ENCODE data around the gene EHMT1.
"Not testable (repeated sequence)": the region's sequence is repeated elsewhere in the genome, so short reads cannot be mapped to it uniquely, and the experiment has no call there.

Gene EHMT1

DNA sequence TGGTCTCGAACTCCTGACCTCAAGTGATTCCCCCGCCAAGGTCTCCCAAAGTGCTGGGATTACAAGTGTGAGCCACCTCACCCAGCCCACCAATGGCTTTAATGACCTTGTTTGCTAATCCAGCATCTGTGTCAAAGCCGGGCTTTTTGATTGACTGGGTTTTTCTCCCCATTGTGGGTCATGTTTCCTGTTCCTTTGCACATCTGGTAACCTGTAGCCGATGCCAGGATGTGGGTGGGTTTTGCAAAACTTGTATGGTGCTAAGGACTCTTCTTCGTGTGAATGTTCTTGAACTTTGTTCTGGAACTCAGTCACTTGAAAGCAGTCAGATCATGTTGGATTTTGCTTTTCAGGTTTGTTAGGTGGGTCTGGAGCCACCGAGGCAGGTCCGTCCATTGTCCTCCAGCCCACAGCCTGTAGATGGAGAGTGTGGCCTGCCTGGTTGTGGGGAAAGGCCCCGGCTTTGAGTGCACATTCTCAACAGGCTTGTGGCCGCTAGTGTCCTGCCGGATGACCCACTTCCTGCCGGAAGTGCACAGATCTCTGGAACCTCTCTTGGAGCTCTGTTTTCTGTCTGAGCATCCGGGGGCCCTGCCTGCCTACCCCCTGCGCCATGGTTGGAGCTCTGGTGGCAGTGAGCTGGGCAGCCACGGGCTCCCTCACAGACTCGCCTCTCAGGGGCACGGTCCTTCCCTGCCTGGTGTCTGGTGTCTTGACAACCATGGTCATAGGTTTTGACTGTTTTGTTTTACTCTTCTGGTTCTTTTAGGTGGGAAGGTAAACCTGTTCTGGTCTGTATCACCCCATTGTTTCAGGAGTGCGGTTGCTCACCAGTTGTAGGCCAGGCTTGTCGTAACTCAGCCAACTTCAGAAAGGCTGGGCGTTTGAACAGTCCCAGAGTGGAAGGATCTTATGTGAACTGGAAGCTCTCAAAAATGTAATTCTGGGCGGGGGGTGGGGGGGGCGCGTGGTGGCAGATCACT, 189.2 kb downstream of the EHMT1 start:
- Histone ChIP-seq H3K36me3 (ENCODE audit: insufficient read depth, low read length) (peaks cover 43% of the 10 kb centered on the region), H3K4me3 (ENCODE audit: low read depth, low read length) (no peak overlapping the region), H3K79me2 (ENCODE audit: control insufficient read depth, insufficient read depth, low read length, unreplicated experiment) (no peaks in the 10 kb centered on the region), H3K27me3 (ENCODE audit: insufficient read depth, low read length) (no peaks in the 10 kb centered on the region), H3K27ac (ENCODE audit: low read depth, low read length) (no peak overlapping the region), H3K4me1 (ENCODE audit: control insufficient read depth, insufficient read depth, low read length, unreplicated experiment) (no peaks in the 10 kb centered on the region), H2AFZ (ENCODE audit: low read length, unreplicated experiment) (no peak overlapping the region)

DNA sequence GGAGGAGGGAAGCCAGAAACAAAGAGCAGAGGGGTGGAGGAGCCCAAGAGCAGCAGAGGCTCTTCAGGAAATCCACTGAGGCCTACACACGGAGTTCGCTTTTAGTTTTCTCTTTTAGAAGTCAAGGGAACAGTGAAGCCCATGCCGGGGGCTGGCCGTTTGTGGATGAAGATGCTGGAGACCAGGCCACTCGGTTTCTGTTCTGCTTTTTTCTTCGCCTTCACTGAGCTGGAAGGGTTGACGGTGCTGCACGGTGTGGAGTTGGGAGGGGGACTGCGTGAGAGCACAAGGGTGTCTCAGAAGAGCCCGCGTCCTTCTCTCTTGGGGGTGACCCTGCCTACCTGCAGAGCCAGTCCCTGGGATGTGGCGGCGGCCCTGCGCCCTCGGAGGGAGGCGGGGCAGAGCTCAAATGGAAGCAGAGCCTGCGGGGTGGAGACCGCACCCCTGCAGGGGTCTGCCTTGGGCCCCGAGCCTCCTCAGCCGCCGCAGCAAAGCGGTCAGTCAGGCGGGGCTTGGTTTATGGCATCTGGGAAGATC, 190.3 kb downstream of the EHMT1 start:
- peaks cover 38% of the 10 kb centered on the region for H3K36me3 ChIP-seq (ENCODE audit: insufficient read depth, low read length)
- H3K27ac ChIP-seq (ENCODE audit: low read depth, low read length): no peak overlapping the region
- H2AFZ ChIP-seq (ENCODE audit: low read length, unreplicated experiment): no peak overlapping the region
- H3K4me1 ChIP-seq (ENCODE audit: control insufficient read depth, insufficient read depth, low read length, unreplicated experiment): no peaks in the 10 kb centered on the region
- no peaks in the 10 kb centered on the region for H3K79me2 ChIP-seq (ENCODE audit: control insufficient read depth, insufficient read depth, low read length, unreplicated experiment)
- H3K27me3 ChIP-seq (ENCODE audit: insufficient read depth, low read length): no peaks in the 10 kb centered on the region
- H3K4me3 ChIP-seq (ENCODE audit: low read depth, low read length): no peak overlapping the region

DNA sequence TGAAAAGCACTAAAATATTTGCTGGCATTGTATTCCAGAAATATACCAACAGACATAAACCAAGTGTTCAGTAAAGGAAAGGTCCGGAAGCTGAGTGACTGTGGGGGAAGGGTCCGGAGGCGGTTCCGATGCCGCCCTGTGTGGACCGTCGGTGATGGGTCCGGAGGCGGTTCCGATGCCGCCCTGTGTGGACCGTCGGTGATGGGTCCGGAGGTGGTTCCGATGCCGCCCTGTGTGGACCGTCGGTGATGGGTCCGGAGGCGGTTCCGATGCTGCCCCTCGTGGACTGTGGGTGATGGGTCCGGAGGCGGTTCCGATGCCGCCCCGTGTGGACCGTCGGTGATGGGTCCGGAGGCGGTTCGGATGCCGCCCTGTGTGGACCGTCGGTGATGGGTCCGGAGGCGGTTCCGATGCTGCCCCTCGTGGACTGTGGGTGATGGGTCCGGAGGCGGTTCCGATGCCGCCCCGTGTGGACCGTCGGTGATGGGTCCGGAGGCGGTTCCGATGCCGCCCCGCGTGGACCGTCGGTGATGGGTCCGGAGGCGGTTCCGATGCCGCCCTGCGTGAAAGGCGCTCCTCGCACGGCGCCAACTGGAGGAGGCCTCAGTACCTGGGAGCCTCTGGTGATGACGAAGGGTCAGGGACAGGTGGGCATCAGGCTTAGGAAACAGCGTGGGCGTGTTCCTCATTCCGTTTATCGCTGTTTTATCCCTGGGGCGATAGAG, 191.1 kb downstream of the EHMT1 start:
- H3K27me3 ChIP-seq (ENCODE audit: insufficient read depth, low read length); H3K4me3 ChIP-seq (ENCODE audit: low read depth, low read length); H3K4me1 ChIP-seq (ENCODE audit: control insufficient read depth, insufficient read depth, low read length, unreplicated experiment); H3K27ac ChIP-seq (ENCODE audit: low read depth, low read length); H3K79me2 ChIP-seq (ENCODE audit: control insufficient read depth, insufficient read depth, low read length, unreplicated experiment); H2AFZ ChIP-seq (ENCODE audit: low read length, unreplicated experiment): not testable (repeated sequence)
- peaks cover 36% of the 10 kb centered on the region for H3K36me3 ChIP-seq (ENCODE audit: insufficient read depth, low read length)

DNA sequence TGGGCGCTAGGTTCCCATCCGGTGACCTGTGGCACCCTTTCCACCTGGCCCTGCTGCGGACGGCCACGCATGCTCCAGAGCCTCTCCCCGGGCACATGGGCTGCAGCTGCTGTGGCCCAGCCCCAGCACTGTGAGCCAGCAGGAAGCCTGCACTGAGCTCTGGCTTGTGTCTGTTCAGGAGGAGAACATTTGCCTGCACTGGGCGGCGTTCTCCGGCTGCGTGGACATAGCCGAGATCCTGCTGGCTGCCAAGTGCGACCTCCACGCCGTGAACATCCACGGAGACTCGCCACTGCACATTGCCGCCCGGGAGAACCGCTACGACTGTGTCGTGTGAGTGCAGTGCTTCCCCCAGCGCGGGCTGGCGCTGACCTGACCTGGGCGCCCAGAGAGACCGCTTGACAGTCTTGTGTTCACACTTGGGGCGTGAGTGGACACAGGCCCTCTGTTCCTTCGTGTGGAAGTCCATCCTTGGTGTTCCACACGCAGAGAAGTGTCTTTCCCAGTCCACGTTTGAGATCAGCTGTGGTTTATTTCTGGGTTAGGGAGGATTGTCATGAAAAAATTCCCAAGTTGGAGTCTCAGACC, 192.6 kb downstream of the EHMT1 start:
- Histone ChIP-seq H2AFZ (ENCODE audit: low read length, unreplicated experiment) (no peak overlapping the region), H3K27ac (ENCODE audit: low read depth, low read length) (no peak overlapping the region), H3K27me3 (ENCODE audit: insufficient read depth, low read length) (no peaks in the 10 kb centered on the region), H3K36me3 (ENCODE audit: insufficient read depth, low read length) (peaks cover 39% of the 10 kb centered on the region), H3K4me3 (ENCODE audit: low read depth, low read length) (no peak overlapping the region), H3K79me2 (ENCODE audit: control insufficient read depth, insufficient read depth, low read length, unreplicated experiment) (no peaks in the 10 kb centered on the region), H3K4me1 (ENCODE audit: control insufficient read depth, insufficient read depth, low read length, unreplicated experiment) (no peaks in the 10 kb centered on the region)

DNA sequence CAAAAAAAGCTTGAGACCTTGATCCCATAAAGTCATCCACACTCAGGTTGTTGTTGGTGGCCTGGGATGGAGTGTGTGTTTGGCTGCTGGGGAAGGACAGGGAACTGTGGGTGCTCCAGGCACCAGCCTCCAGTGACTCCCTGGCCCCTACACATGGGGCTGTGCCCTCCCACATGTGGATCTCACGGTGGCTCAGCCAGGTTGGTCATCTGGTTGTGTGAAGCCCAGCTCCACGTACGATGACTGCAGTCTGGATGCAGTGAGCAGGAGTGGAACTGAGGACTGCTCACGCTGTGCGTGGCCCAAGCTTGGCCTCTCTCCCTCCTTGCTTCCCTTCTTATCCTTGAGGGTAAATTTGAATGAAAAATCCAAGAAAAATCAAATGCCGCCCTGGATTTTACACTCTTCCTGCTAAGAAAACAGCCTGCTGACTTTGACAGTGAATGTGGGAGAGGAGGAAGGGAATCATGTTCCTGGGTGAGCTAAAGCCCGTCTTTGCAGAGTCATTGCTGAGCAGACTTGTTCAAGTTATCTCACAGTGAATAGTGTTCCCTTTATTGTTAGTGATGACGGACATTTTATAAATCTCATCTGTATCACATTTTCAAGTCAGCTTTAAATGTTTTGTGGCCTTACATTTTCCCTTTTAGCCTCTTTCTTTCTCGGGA, 193.7 kb downstream of the EHMT1 start:
- Histone ChIP-seq H3K27me3 (ENCODE audit: insufficient read depth, low read length) (no peaks in the 10 kb centered on the region), H3K4me1 (ENCODE audit: control insufficient read depth, insufficient read depth, low read length, unreplicated experiment) (no peaks in the 10 kb centered on the region)

DNA sequence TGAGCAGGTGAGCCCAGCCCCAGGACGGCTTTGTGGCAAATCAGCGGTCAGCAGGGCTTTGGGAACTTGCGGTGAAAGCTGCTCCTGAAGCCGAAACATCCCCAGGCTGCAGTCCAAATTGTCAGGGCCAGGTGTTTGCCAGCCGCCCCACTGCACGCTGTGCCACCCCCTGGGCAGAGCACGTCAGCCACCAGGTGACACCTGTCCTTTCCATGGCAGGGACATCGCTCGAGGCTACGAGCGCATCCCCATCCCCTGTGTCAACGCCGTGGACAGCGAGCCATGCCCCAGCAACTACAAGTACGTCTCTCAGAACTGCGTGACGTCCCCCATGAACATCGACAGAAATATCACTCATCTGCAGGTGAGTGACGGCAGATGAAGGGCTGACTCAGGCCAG, 194.4 kb downstream of the EHMT1 start:
- H3K27me3 ChIP-seq (ENCODE audit: insufficient read depth, low read length): no peaks in the 10 kb centered on the region
- H2AFZ ChIP-seq (ENCODE audit: low read length, unreplicated experiment): no peak overlapping the region
- no peak overlapping the region for H3K27ac ChIP-seq (ENCODE audit: low read depth, low read length)
- H3K4me1 ChIP-seq (ENCODE audit: control insufficient read depth, insufficient read depth, low read length, unreplicated experiment): no peaks in the 10 kb centered on the region
- peaks cover 47% of the 10 kb centered on the region for H3K36me3 ChIP-seq (ENCODE audit: insufficient read depth, low read length)
- H3K4me3 ChIP-seq (ENCODE audit: low read depth, low read length): no peak overlapping the region
- H3K79me2 ChIP-seq (ENCODE audit: control insufficient read depth, insufficient read depth, low read length, unreplicated experiment): no peaks in the 10 kb centered on the region

More for the DNA sequence above, 193.7 kb downstream of the EHMT1 start:
- Histone ChIP-seq H3K36me3 (ENCODE audit: insufficient read depth, low read length) (peaks cover 47% of the 10 kb centered on the region), H3K79me2 (ENCODE audit: control insufficient read depth, insufficient read depth, low read length, unreplicated experiment) (no peaks in the 10 kb centered on the region), H2AFZ (ENCODE audit: low read length, unreplicated experiment) (no peak overlapping the region), H3K27ac (ENCODE audit: low read depth, low read length) (no peak overlapping the region), H3K4me3 (ENCODE audit: low read depth, low read length) (no peak overlapping the region)

DNA sequence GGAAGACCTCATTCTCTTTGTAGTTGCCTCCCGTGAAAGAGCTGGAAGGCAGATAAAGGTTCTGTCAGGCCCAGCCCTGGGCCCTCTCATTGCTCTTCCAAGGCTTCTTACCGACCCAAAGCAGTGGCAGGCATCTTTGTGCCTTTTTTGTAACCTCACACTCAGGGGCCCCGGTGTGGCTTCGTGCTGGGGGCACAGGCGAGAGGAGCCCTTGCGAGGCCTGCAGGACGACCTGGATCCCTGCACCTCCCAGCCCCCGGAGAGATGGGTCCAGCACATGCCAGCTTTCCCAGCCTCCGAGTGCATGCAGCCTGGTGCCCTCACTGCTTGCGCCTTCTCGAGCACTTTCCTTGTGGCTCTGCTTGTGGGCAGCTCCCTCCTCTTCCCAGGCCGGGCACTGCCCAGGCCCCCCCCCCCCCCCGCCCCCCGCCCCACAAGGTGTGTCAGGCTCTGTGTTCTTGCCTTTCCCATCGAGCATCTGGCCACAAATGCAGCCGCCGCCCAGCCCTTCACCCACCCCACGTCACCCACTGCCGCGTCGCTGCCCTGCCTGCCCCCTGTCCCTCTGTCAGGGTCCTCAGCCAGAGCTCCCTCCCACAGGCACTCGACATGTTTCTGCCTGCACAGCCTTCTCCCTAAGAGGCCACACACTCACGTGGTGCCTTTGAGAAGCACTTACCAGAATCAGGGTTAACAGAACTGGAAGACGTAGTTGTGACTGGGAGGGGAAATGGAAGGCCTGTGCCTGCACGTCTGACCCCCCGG, 195.0 kb downstream of the EHMT1 start:
- Histone ChIP-seq H2AFZ (ENCODE audit: low read length, unreplicated experiment) (no peak overlapping the region), H3K36me3 (ENCODE audit: insufficient read depth, low read length) (peaks cover 43% of the 10 kb centered on the region)

DNA sequence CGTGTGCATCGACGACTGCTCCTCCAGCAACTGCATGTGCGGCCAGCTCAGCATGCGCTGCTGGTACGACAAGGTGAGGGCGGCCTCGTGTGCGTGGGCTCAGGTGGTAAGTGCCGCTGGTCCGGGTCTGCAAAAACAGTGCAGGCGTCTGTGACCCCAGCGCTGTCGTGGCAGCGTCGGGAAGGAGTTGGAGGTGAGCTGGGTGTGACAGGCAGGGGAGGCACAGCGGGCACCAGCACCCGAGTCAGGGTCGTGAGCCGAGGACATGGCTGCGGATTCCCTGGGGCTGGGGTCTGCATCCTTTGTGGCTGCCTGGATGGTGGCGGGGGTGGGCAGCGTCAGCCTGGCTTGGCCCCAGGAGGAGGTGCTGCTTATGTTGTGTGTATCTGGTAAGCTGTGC, 195.6 kb downstream of the EHMT1 start:
- no peak overlapping the region for H2AFZ ChIP-seq (ENCODE audit: low read length, unreplicated experiment)
- no peaks in the 10 kb centered on the region for H3K4me1 ChIP-seq (ENCODE audit: control insufficient read depth, insufficient read depth, low read length, unreplicated experiment)
- no peaks in the 10 kb centered on the region for H3K79me2 ChIP-seq (ENCODE audit: control insufficient read depth, insufficient read depth, low read length, unreplicated experiment)
- no peak overlapping the region for H3K4me3 ChIP-seq (ENCODE audit: low read depth, low read length)
- H3K27me3 ChIP-seq (ENCODE audit: insufficient read depth, low read length): no peaks in the 10 kb centered on the region
- H3K27ac ChIP-seq (ENCODE audit: low read depth, low read length): no peak overlapping the region
- peaks cover 38% of the 10 kb centered on the region for H3K36me3 ChIP-seq (ENCODE audit: insufficient read depth, low read length)

More for the DNA sequence above, 195.0 kb downstream of the EHMT1 start:
- no peak overlapping the region for H3K27ac ChIP-seq (ENCODE audit: low read depth, low read length)
- H3K4me1 ChIP-seq (ENCODE audit: control insufficient read depth, insufficient read depth, low read length, unreplicated experiment): no peaks in the 10 kb centered on the region
- no peak overlapping the region for H3K4me3 ChIP-seq (ENCODE audit: low read depth, low read length)
- H3K79me2 ChIP-seq (ENCODE audit: control insufficient read depth, insufficient read depth, low read length, unreplicated experiment): no peaks in the 10 kb centered on the region
- H3K27me3 ChIP-seq (ENCODE audit: insufficient read depth, low read length): no peaks in the 10 kb centered on the region

DNA sequence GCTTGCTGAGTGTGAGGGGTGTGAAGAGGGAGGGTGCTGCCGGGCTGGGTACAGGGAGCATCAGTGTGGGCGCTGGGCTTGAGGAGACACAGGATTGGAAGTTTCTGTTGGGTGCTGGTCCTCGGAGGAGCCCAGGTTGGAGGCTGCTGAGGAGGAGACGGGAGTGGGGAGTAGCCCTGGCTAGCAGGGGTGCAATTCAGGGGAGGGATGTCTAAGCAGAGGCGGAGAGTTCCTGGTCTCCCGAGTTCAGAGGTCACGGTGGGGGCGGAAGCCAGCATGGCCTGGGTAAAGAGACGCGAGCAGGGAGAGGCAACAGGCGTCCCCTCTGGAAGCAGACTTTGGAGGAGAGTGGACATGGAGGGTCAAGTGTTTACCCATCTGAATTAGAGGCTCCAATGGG, 196.0 kb downstream of the EHMT1 start:
- no peak overlapping the region for H2AFZ ChIP-seq (ENCODE audit: low read length, unreplicated experiment)
- H3K4me3 ChIP-seq (ENCODE audit: low read depth, low read length): no peak overlapping the region
- no peaks in the 10 kb centered on the region for H3K27me3 ChIP-seq (ENCODE audit: insufficient read depth, low read length)
- H3K79me2 ChIP-seq (ENCODE audit: control insufficient read depth, insufficient read depth, low read length, unreplicated experiment): no peaks in the 10 kb centered on the region
- H3K27ac ChIP-seq (ENCODE audit: low read depth, low read length): no peak overlapping the region
- H3K4me1 ChIP-seq (ENCODE audit: control insufficient read depth, insufficient read depth, low read length, unreplicated experiment): no peaks in the 10 kb centered on the region
- H3K36me3 ChIP-seq (ENCODE audit: insufficient read depth, low read length): peaks cover 39% of the 10 kb centered on the region
